MM.1S (cell line): Measurements from ENCODE around the gene CMC1.
"Not testable (repeated sequence)": the region's sequence is repeated elsewhere in the genome, so short reads cannot be mapped to it uniquely, and the experiment has no call there.

Experiments used
- DNase-seq: peaks from one replicate; pipeline ENCODE4 v3.0.0-alpha.2; 2015
- H2AFZ ChIP-seq: fragments of 300-600 bp; sonication (generic); 2 replicates; pipeline ENCODE4 v1.6.0; 2016; ENCODE audit warnings: antibody characterized with exemption, low read length
- H3F3A ChIP-seq: fragments of 300-600 bp; sonication (generic); 2 replicates; pipeline ENCODE4 v1.6.1; 2016; ENCODE audit warnings: mild to moderate bottlenecking, antibody characterized with exemption, low read length, moderate library complexity, mixed read lengths; ENCODE audit not compliant: insufficient read depth
- H3K27ac ChIP-seq: fragments of 300-600 bp; sonication (generic); 2 replicates; pipeline ENCODE4 v1.5.1; 2016; ENCODE audit warnings: mild to moderate bottlenecking, low read length
- H3K27me3 ChIP-seq: fragments of 300-600 bp; sonication (generic); replicated peaks from 2 replicates; pipeline ENCODE4 v1.6.0; 2016; ENCODE audit warnings: low read length; ENCODE audit not compliant: insufficient read depth
- H3K36me3 ChIP-seq: fragments of 300-600 bp; sonication (generic); replicated peaks from 2 replicates; pipeline ENCODE4 v1.6.1; 2016; ENCODE audit warnings: mild to moderate bottlenecking, low read length, mixed read lengths; ENCODE audit not compliant: insufficient read depth
- H3K4me1 ChIP-seq: fragments of 300-600 bp; sonication (generic); 2 replicates; pipeline ENCODE4 v1.6.1; 2016; ENCODE audit warnings: low read length, mixed read lengths
- H3K4me2 ChIP-seq: fragments of 300-600 bp; sonication (generic); 2 replicates; pipeline ENCODE4 v1.6.0; 2016; ENCODE audit warnings: low read depth, low read length
- H3K4me3 ChIP-seq: fragments of 300-600 bp; sonication (generic); 2 replicates; pipeline ENCODE4 v1.5.1; 2016; ENCODE audit warnings: low read length, mixed read lengths
- H3K79me2 ChIP-seq: fragments of 300-600 bp; sonication (generic); 2 replicates; pipeline ENCODE4 v1.6.1; 2016; ENCODE audit warnings: mixed run types, low read length, mixed read lengths
- H3K9ac ChIP-seq: fragments of 300-600 bp; sonication (generic); 2 replicates; pipeline ENCODE4 v1.6.1; 2016; ENCODE audit warnings: low read length, mixed read lengths
- H3K9me2 ChIP-seq: fragments of 300-600 bp; sonication (generic); replicated peaks from 2 replicates; pipeline ENCODE4 v1.6.1; 2016; ENCODE audit warnings: mild to moderate bottlenecking, low read length, mixed read lengths; ENCODE audit not compliant: insufficient read depth
- H3K9me3 ChIP-seq: fragments of 300-600 bp; sonication (generic); replicated peaks from 2 replicates; pipeline ENCODE4 v1.6.1; 2016; ENCODE audit warnings: mild to moderate bottlenecking, low read length, mixed read lengths; ENCODE audit not compliant: insufficient read depth
- H4K20me1 ChIP-seq: fragments of 300-600 bp; sonication (generic); 2 replicates; pipeline ENCODE4 v1.6.1; 2016; ENCODE audit warnings: mild to moderate bottlenecking, low read length, moderate library complexity, mixed read lengths; ENCODE audit not compliant: insufficient read depth
- EZH2 ChIP-seq: fragments of 300-600 bp; sonication (generic); optimal IDR thresholded peaks from 2 replicates; pipeline ENCODE3; 2017; ENCODE audit warnings: low read depth, mild to moderate bottlenecking, antibody characterized with exemption, low read length, mixed read lengths
- EZH2phosphoT487 ChIP-seq: fragments of 300-600 bp; sonication (generic); IDR thresholded peaks from 2 replicates; pipeline ENCODE4 v1.6.1; 2018; ENCODE audit warnings: antibody characterized with exemption, low read length
- TF ChIP-seq, protein P1 (sequence below): fragments of 300-600 bp; sonication (generic); IDR thresholded peaks from 2 replicates; pipeline ENCODE4 v1.5.1; 2016; ENCODE audit warnings: antibody characterized with exemption, low read length, mixed read lengths

The CMC1 gene

DNA sequence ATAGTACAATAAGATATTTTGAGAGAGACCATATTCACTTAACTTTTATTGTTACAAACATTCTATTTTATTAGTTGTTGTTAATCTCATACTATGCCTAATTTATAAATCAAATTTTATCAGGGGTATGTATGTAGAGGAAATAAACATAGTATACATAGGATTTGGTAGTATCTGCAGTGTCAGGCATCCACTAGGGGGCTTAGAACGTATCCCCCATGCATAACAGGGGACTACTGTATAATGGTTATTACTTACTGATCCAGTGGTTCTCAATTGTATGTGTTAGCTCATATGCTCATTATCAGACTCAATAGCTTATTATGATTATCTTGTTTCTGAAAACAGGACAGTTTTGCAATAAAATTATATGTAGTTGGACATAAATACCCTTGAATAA lies 27.6 kb downstream of the CMC1 start:
- no peak overlapping the region for H3K4me3 ChIP-seq
- no peaks in the 10 kb centered on the region for H3K9me3 ChIP-seq
- H2AFZ ChIP-seq, result no peak overlapping the region
- no peaks in the 10 kb centered on the region for H4K20me1 ChIP-seq
- H3K27me3 ChIP-seq, result no peaks in the 10 kb centered on the region
- no peak for DNase-seq
- H3K9me2 ChIP-seq, result no peaks in the 10 kb centered on the region
- no peaks in the 10 kb centered on the region for H3K36me3 ChIP-seq
- 0 out of 2 replicates have a peak, but pooled peaks cover 4% of the 10 kb centered on the region for H3K4me1 ChIP-seq
- no peaks in the 10 kb centered on the region for H3K79me2 ChIP-seq
- H3K4me2 ChIP-seq, result no peak overlapping the region
- no peaks in the 10 kb centered on the region for H3F3A ChIP-seq
- no peak overlapping the region for H3K27ac ChIP-seq
- no peak for TF ChIP-seq EZH2phosphoT487
- no peak for TF ChIP-seq EZH2
- TF ChIP-seq, protein P1, sequence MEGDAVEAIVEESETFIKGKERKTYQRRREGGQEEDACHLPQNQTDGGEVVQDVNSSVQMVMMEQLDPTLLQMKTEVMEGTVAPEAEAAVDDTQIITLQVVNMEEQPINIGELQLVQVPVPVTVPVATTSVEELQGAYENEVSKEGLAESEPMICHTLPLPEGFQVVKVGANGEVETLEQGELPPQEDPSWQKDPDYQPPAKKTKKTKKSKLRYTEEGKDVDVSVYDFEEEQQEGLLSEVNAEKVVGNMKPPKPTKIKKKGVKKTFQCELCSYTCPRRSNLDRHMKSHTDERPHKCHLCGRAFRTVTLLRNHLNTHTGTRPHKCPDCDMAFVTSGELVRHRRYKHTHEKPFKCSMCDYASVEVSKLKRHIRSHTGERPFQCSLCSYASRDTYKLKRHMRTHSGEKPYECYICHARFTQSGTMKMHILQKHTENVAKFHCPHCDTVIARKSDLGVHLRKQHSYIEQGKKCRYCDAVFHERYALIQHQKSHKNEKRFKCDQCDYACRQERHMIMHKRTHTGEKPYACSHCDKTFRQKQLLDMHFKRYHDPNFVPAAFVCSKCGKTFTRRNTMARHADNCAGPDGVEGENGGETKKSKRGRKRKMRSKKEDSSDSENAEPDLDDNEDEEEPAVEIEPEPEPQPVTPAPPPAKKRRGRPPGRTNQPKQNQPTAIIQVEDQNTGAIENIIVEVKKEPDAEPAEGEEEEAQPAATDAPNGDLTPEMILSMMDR, result peak; percentile 24
- H3K9ac ChIP-seq, result no peak overlapping the region

DNA sequence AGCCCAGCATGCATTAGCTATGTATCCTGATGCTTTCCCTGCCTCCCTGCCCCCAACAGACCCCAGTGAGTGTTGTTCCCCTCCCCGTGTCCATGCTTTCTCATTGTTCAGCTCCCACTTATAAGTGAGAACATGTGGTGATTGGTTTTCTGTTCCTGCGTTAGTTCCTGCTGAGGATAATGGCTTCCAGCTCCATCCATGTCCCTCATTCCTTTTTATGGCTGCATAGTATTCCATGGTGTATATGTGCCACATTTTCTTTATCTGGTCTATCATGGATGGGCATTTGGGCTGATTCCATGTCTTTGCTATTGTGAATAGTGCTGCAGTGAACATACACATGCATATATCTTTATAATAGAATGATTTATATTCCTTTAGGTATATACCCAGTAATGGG lies 28.5 kb downstream of the CMC1 start:
- not testable (repeated sequence) for H4K20me1 ChIP-seq, H3K4me1 ChIP-seq, DNase-seq, H3K9me2 ChIP-seq, H3K9ac ChIP-seq, H3F3A ChIP-seq, H3K9me3 ChIP-seq, H3K4me2 ChIP-seq, H2AFZ ChIP-seq, H3K27ac ChIP-seq, H3K79me2 ChIP-seq, H3K36me3 ChIP-seq, H3K27me3 ChIP-seq, H3K4me3 ChIP-seq

DNA sequence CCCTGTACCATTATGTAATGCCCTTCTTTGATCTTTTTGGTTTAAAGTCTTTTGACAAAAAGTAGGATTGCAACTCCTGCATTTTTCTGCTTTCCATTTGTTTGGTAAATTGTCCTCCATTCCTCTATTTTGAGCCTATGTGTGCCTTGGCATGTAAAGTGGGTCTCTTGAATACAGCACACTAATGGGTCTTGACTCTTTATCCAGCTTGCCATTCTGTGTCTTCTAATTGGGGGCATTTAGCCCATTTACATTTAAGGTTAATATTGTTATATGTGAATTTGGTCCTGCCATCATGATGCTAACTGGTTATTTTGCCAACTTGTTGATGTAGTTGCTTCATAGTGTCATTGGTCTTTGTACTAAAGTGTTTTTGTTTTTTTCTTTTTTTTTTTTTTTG lies 32.4 kb downstream of the CMC1 start:
- no peak overlapping the region for H3K27ac ChIP-seq

DNA sequence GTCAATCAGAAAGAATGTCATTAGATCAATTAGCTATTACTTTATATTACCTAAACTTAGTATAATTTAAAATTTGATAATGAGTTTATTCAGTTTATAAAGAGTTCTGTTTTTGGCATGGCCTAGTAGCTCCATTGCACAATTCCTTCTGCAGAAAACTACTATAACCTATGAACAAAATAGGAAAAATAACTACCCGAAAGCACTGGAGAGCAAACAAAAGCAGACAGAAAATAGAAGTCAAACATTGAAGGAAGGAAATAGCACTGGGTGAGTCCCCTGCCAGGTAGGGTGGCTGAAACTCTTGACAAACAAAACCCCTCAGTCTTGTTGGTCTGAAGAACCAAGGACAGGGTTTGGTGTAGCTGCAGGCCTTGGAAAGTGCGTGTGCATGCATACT lies 37.5 kb downstream of the CMC1 start:
- H3K4me1 ChIP-seq, result no peaks in the 10 kb centered on the region
- no peak overlapping the region for H3K4me3 ChIP-seq
- H3K4me2 ChIP-seq, result no peak overlapping the region
- no peaks in the 10 kb centered on the region for H3K9me2 ChIP-seq
- TF ChIP-seq EZH2phosphoT487, result no peak
- TF ChIP-seq, protein P1, result no peak
- no peak for TF ChIP-seq EZH2
- H3K9me3 ChIP-seq, result no peaks in the 10 kb centered on the region
- no peak overlapping the region for H3K27ac ChIP-seq
- H3F3A ChIP-seq, result no peaks in the 10 kb centered on the region
- H3K27me3 ChIP-seq, result no peaks in the 10 kb centered on the region
- no peak for DNase-seq
- no peaks in the 10 kb centered on the region for H3K79me2 ChIP-seq
- H2AFZ ChIP-seq, result no peak overlapping the region
- no peak overlapping the region for H3K9ac ChIP-seq
- H4K20me1 ChIP-seq, result no peaks in the 10 kb centered on the region; the same call in 1 of the 2 replicates
- H3K36me3 ChIP-seq, result no peaks in the 10 kb centered on the region

More for the DNA sequence above, 32.4 kb downstream of the CMC1 start:
- no peaks in the 10 kb centered on the region for H3K4me1 ChIP-seq
- H3K4me2 ChIP-seq, result no peak overlapping the region
- no peaks in the 10 kb centered on the region for H3K9me3 ChIP-seq
- TF ChIP-seq, protein P1, result no peak
- TF ChIP-seq EZH2phosphoT487 (no peak), EZH2 (no peak)
- H3K9me2 ChIP-seq, result no peaks in the 10 kb centered on the region
- no peak for DNase-seq
- no peaks in the 10 kb centered on the region for H3K79me2 ChIP-seq
- H3K27me3 ChIP-seq, result no peaks in the 10 kb centered on the region
- no peaks in the 10 kb centered on the region for H3F3A ChIP-seq
- H3K36me3 ChIP-seq, result no peaks in the 10 kb centered on the region
- H2AFZ ChIP-seq, result no peak overlapping the region
- no peaks in the 10 kb centered on the region for H4K20me1 ChIP-seq
- no peak overlapping the region for H3K4me3 ChIP-seq
- no peak overlapping the region for H3K9ac ChIP-seq
